Endothelial cell of umbilical vein (primary cell): Measurements from ENCODE around the gene CAP2. TPM values are rescaled to one million over a fixed set of nuclear protein-coding genes. Genes with fewer than 3 reads are reported as not detected.

Experiments used
- BruUV-seq: library from RNA; stranded (reverse); fragments of 400-500 nt; replicated peaks from 2 replicates; lab custom pipeline; 2021; lab: Mats Ljungman, UMichigan
- CTCF ChIA-PET: fragments of 300-600, 350-600 bp; sonication (Branson Sonifier 250); formaldehyde crosslinking; loops from one replicate; lab custom pipeline; 2021; ENCODE audit warnings: antibody characterized with exemption, inconsistent platforms; lab: Charles Lee
- POLR2A ChIA-PET: fragments of 300-600, 350-600 bp; sonication (Branson Sonifier 250); formaldehyde crosslinking; loops from one replicate; lab custom pipeline; 2021; ENCODE audit warnings: antibody characterized with exemption, inconsistent platforms; lab: Charles Lee
- DNase-seq: peaks from one replicate; pipeline ENCODE4 v3.0.0-alpha.2; 2011; ENCODE audit warnings: low read depth, low spot score
- FAIRE-seq: peaks from 2 replicates; lab custom pipeline; 2011; peaks lifted over from hg19 to GRCh38; lab: Jason Lieb, UNC
- H2AFZ ChIP-seq: 2 replicates; pipeline ENCODE4 v1.6.0; 2012; ENCODE audit warnings: low read depth, low read length, control low read depth, inconsistent platforms
- H3K27ac ChIP-seq: 2 replicates; pipeline ENCODE4 v1.5.1; 2011; ENCODE audit warnings: low read depth, mild to moderate bottlenecking, control low read depth, low read length, moderate library complexity; ENCODE audit not compliant: insufficient read depth
- H3K27me3 ChIP-seq, 2 experiments: 2 replicates each; pipeline versions ENCODE4 v1.6.0 to v1.6.1; 2011; ENCODE audit warnings: low read length in 2 of 2, mixed read lengths in 1 of 2; ENCODE audit not compliant: control insufficient read depth in 2 of 2, insufficient read depth in 2 of 2
- H3K36me3 ChIP-seq, 2 experiments: 2 replicates in 1 of 2; 3 replicates in 1 of 2; pipeline ENCODE4 v1.5.1; 2011; ENCODE audit warnings: low read length in 2 of 2, mild to moderate bottlenecking in 1 of 2, moderate library complexity in 1 of 2; ENCODE audit not compliant: control insufficient read depth in 2 of 2, insufficient read depth in 2 of 2; ENCODE audit errors: extremely low read depth in 1 of 2
- H3K4me1 ChIP-seq: 3 replicates; pipeline ENCODE4 v1.5.1; 2011; ENCODE audit warnings: mild to moderate bottlenecking, low read length; ENCODE audit not compliant: control insufficient read depth, insufficient read depth; ENCODE audit errors: extremely low read depth
- H3K4me2 ChIP-seq: 2 replicates; pipeline ENCODE4 v1.6.1; 2011; ENCODE audit warnings: low read length, control low read depth, mixed read lengths; ENCODE audit not compliant: insufficient read depth
- H3K4me3 ChIP-seq, 3 experiments: fragments of 200-600 bp in 1 of 3; sonication (generic), shearing (Covaris generic) in 1 of 3; replicated peaks in 1 of 3; 2 replicates each; pipeline ENCODE4 v1.5.1; 2011 to 2016; ENCODE audit warnings: control low read depth in 3 of 3, low read length in 3 of 3, mild to moderate bottlenecking in 2 of 3, inconsistent platforms in 1 of 3, low read depth in 1 of 3, moderate library complexity in 1 of 3; ENCODE audit not compliant: insufficient read depth in 1 of 3
- H3K79me2 ChIP-seq: 2 replicates; pipeline ENCODE4 v1.6.0; 2012; ENCODE audit warnings: low read length, inconsistent platforms; ENCODE audit not compliant: control insufficient read depth, insufficient read depth
- H3K9ac ChIP-seq: replicated peaks from 2 replicates; pipeline ENCODE3; 2011; ENCODE audit warnings: low read length, control low read depth; ENCODE audit not compliant: insufficient read depth; ENCODE audit errors: extremely low read depth
- H3K9me1 ChIP-seq: replicated peaks from 3 replicates; pipeline ENCODE4 v1.6.0; 2011; ENCODE audit warnings: mild to moderate bottlenecking, low read length; ENCODE audit not compliant: control insufficient read depth, insufficient read depth; ENCODE audit errors: extremely low read depth
- H3K9me3 ChIP-seq: replicated peaks from 2 replicates; pipeline ENCODE4 v1.5.1; 2012; ENCODE audit warnings: low read length, inconsistent platforms; ENCODE audit not compliant: control insufficient read depth, insufficient read depth
- H4K20me1 ChIP-seq: replicated peaks from 2 replicates; pipeline ENCODE3; 2011; ENCODE audit warnings: mild to moderate bottlenecking, low read length; ENCODE audit not compliant: control insufficient read depth, insufficient read depth; ENCODE audit errors: extremely low read depth
- CTCF ChIP-seq, 2 donors: IDR thresholded peaks; 1 replicate in 1 of 2; 2 replicates in 1 of 2; pipeline ENCODE4 v1.5.1; 2011; ENCODE audit warnings: low read length in 2 of 2, mild to moderate bottlenecking in 2 of 2, moderate library complexity in 2 of 2, control low read depth in 1 of 2, inconsistent platforms in 1 of 2, low read depth in 1 of 2; ENCODE audit not compliant: insufficient read depth in 1 of 2; ENCODE audit errors: extremely low read depth in 1 of 2
- EZH2 ChIP-seq: IDR thresholded peaks from 2 replicates; pipeline ENCODE4 v1.6.1; 2012; ENCODE audit warnings: borderline replicate concordance, low read depth, mild to moderate bottlenecking, moderate library complexity, low read length, inconsistent platforms; ENCODE audit not compliant: severe bottlenecking
- FOS ChIP-seq: IDR thresholded peaks from 2 replicates; pipeline ENCODE4 v1.6.1; 2011; ENCODE audit warnings: mild to moderate bottlenecking, low read length, moderate library complexity, borderline replicate concordance; ENCODE audit not compliant: insufficient read depth
- GATA2 ChIP-seq: IDR thresholded peaks from 2 replicates; pipeline ENCODE4 v1.7.0; 2011; ENCODE audit warnings: low read depth, mild to moderate bottlenecking, moderate library complexity, mixed read lengths, low read length; ENCODE audit not compliant: insufficient read length, insufficient read depth
- JUN ChIP-seq: IDR thresholded peaks from 2 replicates; pipeline ENCODE4 v1.6.1; 2011; ENCODE audit warnings: borderline replicate concordance, low read depth; ENCODE audit not compliant: insufficient read length, insufficient read depth
- MAX ChIP-seq: IDR thresholded peaks from 2 replicates; pipeline ENCODE4 v1.6.1; 2011; ENCODE audit not compliant: insufficient read depth, insufficient read length
- MYC ChIP-seq: IDR thresholded peaks from one replicate; pipeline ENCODE4 v1.6.1; 2011; ENCODE audit warnings: mild to moderate bottlenecking, low read depth, low read length
- POLR2A ChIP-seq: IDR thresholded peaks from 2 replicates; pipeline ENCODE4 v1.6.1; 2012; ENCODE audit warnings: low read depth, mild to moderate bottlenecking, control low read depth, low read length
- POLR2AphosphoS5 ChIP-seq: IDR thresholded peaks from 2 replicates; pipeline ENCODE4 v1.6.1; 2012; ENCODE audit warnings: low read depth, mild to moderate bottlenecking, control low read depth, low read length, moderate library complexity; ENCODE audit not compliant: insufficient read depth
- dilution Hi-C: fragments of 300-500 bp; cut with MboI; formaldehyde crosslinking; loops from one replicate; pipeline ENCODE4 v1.15.0; 2019; ENCODE audit warnings: low sequenced_read_pairs; ENCODE audit not compliant: extremely low pct_ligation_motif_present
- intact Hi-C: fragments of 100-400 bp; cut with micrococcal nuclease; formaldehyde crosslinking; loops from one replicate; pipeline ENCODE4 v1.10.0; 2022
- polyA plus RNA-seq, 4 experiments: library from polyadenylated mRNA; depleted of rRNA in 3 of 4; stranded (reverse) in 3 of 4; unstranded in 1 of 4; fragments of >200 nt; gene quantifications; 2 replicates each; pipeline versions ENCODE4 v1.2.1 to v1.2.3, GENCODE V29; 2011 to 2012; ENCODE audit warnings: missing spikeins in 1 of 4
- total RNA-seq: library from RNA; stranded (reverse); gene quantifications from 2 replicates; pipeline ENCODE4 v1.2.3, GENCODE V29; 2021

CAP2 gene
- total and polyA plus RNA-seq, 2 donors (not counting 3 experiments of a cell fraction or from before 2014, with no cell fraction given), result 12.2 to 21.3 TPM

- CTCF ChIA-PET, result no interaction called here
- no peak overlapping the region for H3K4me3 ChIP-seq
- FAIRE-seq (no peak), DNase-seq (no peak)
- TF ChIP-seq POLR2A (no peak), CTCF (IDR thresholded peaks at IDR 0.05; ENCODE audit: extremely low read depth in 1 of 2, insufficient read depth in 1 of 2, low read depth in 1 of 2, low read length in 2 of 2) (no peak), FOS (no peak), MYC (no peak), MAX (no peak), POLR2AphosphoS5 (no peak), EZH2 (no peak), JUN (no peak), GATA2 (no peak)
- POLR2A ChIA-PET, result no interaction called here
- no peaks in the 10 kb centered on the region for H3K4me1 ChIP-seq
- no peaks in the 10 kb centered on the region for H3K36me3 ChIP-seq
- no peaks in the 10 kb centered on the region for H4K20me1 ChIP-seq
- intact Hi-C loops (no loop called here), dilution Hi-C loops (no loop called here)
- no peaks in the 10 kb centered on the region for H3K9me1 ChIP-seq
- H3K4me2 ChIP-seq, result no peak overlapping the region
- BruUV-seq, result no TSS peak
- H3K9me3 ChIP-seq, result no peaks in the 10 kb centered on the region
- no peak overlapping the region for H2AFZ ChIP-seq
- H3K27me3 ChIP-seq, result no peaks in the 10 kb centered on the region
- no peak overlapping the region for H3K27ac ChIP-seq
- H3K9ac ChIP-seq, result no peak overlapping the region
- H3K79me2 ChIP-seq, result no peaks in the 10 kb centered on the region
Measured at GRCh38 chr6:17482711-17483110, 89.3 kb downstream of the CAP2 start.
